ENCODE data around the gene ZSCAN12. TPM values are rescaled to one million over a fixed set of nuclear protein-coding genes. Genes with fewer than 3 reads are reported as not detected.
A peak's percentile ranks its signal among the peaks of the same experiment; 100 is the strongest.

Gene ZSCAN12
- total RNA-seq, 2 donors from 2014 or later: 2.1 to 3.4 TPM

DNA sequence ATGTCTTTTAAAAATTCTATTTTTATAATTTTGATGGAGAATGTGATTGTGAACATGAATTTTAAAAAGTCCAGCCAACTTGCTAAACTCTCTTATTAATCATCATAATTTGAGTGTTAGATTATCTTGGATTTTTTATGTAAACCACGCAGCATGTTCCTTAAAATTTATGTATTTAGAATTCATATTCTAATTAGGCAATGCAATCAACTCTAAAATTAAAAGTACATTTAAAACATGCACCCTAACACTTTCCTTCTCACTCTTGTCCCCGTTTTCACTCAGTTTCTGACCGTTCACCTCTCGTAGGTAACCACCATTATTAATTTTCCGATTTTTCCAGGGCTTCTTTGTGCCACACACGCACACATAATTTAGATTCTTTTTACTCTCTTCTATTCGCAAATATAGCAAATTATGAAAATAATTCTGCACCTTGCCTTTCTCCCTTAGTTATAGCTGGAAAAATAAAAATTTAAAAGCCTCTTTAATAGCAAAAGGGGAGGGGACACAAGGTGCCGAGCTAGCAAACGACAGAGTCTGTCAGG, 50.1 kb downstream of the ZSCAN12 start:
- no peaks in the 10 kb centered on the region for H3K27me3 ChIP-seq
- H3K27ac ChIP-seq: peak overlapping the region; percentile 77 to 78
- peak overlapping the region; percentile 80 to 81 for H3K4me3 ChIP-seq
- H3K9me3 ChIP-seq: no peaks in the 10 kb centered on the region
- DNase-seq (ENCODE audit: low spot score): no peak
- TF ChIP-seq, protein P1, sequence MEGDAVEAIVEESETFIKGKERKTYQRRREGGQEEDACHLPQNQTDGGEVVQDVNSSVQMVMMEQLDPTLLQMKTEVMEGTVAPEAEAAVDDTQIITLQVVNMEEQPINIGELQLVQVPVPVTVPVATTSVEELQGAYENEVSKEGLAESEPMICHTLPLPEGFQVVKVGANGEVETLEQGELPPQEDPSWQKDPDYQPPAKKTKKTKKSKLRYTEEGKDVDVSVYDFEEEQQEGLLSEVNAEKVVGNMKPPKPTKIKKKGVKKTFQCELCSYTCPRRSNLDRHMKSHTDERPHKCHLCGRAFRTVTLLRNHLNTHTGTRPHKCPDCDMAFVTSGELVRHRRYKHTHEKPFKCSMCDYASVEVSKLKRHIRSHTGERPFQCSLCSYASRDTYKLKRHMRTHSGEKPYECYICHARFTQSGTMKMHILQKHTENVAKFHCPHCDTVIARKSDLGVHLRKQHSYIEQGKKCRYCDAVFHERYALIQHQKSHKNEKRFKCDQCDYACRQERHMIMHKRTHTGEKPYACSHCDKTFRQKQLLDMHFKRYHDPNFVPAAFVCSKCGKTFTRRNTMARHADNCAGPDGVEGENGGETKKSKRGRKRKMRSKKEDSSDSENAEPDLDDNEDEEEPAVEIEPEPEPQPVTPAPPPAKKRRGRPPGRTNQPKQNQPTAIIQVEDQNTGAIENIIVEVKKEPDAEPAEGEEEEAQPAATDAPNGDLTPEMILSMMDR (IDR thresholded peaks at IDR 0.05): no peak
- H3K4me1 ChIP-seq: peaks cover 0 to 15% of the 10 kb centered on the region in 2 donors
- H3K36me3 ChIP-seq: no peaks in the 10 kb centered on the region

DNA sequence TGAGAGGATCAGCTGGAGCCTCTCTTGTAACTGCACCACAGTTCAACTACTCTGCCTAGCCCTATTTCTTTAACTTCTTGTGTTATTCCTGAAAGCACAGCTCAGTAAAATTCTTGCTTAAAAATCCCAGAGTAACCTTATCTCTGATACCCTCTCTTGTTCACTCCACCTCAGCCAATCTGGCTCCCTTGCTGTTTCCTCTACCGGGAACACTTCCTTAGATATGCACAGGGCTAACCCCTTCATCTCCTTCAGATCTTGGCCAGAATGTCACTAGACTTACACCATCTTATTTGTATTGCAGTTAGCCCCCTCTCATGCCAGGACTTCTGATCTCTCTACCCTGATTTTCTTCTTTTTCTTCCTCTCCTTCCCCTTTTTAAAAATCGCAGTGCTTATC, 52.4 kb downstream of the ZSCAN12 start:
- no peak overlapping the region for H3K27ac ChIP-seq
- no peaks in the 10 kb centered on the region for H3K27me3 ChIP-seq
- H3K4me1 ChIP-seq: peaks cover 0 to 11% of the 10 kb centered on the region in 2 donors
- DNase-seq (ENCODE audit: low spot score): no peak
- no peak overlapping the region for H3K4me3 ChIP-seq
- no peaks in the 10 kb centered on the region for H3K9me3 ChIP-seq
- H3K36me3 ChIP-seq: no peaks in the 10 kb centered on the region
- TF ChIP-seq, protein P1 (IDR thresholded peaks at IDR 0.05): no peak

DNA sequence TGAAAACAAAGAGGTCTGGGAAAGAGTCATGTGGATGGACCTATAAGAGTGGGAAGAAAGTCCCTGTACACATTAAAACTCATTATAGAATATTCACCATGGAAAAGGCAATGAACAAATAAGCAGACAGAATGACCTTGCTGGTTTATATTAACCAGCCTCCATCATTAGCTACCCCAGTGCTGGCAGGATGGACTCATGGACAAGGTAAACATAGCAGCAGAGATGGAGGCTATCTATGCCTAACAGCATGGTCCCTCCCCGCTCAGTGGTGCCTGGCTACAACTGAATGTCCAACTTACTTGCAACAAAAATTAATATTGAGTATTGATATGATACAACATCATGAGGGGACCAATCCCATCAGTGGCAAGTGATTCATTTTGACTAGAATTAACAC, 54.3 kb downstream of the ZSCAN12 start:
- Histone ChIP-seq H3K9me3 (no peaks in the 10 kb centered on the region), H3K27ac (no peak overlapping the region), H3K36me3 (no peaks in the 10 kb centered on the region), H3K4me1 (no peaks in the 10 kb centered on the region), H3K4me3 (no peak overlapping the region), H3K27me3 (no peaks in the 10 kb centered on the region)
- DNase-seq (ENCODE audit: low spot score): no peak
- TF ChIP-seq, protein P1 (IDR thresholded peaks at IDR 0.05): no peak

DNA sequence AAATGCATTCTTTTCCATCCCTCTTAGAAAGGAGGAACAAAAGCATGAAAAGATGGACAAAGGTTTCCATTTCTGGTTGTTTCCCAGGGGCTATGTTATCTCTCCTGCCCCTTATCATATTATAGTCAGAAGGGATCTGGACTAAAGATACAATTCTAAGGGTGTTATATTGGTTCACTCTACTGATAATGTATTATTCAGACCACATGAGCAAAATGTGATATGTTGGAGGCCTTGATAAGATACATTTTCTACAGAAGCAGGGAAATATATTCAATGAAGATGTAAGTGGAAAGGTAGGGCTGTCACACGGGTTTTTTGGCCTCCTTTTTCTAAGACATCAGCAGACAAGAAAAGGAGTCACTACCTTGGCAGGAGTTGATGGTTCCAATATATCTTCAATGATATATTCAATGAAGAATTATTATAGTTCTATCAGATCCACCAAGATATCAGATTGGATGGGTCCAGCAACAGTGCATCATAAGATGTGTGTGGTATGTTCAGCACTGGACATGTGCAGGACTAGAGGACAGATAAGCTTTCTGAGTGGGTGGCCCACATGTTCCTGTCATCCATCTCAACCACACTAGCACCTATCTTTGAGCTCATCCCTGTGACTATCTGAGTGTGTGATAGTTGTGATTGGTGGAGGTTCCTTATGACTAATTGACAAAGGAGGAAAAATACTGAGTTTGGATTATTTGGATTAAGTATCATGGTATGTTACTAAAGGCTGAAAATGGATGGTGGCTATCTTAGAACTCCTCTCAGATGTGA, 55.5 kb downstream of the ZSCAN12 start:
- no peaks in the 10 kb centered on the region for H3K4me1 ChIP-seq
- H3K27me3 ChIP-seq: no peaks in the 10 kb centered on the region
- no peak overlapping the region for H3K4me3 ChIP-seq
- H3K36me3 ChIP-seq: no peaks in the 10 kb centered on the region
- DNase-seq (ENCODE audit: low spot score): no peak
- no peak overlapping the region for H3K27ac ChIP-seq
- H3K9me3 ChIP-seq: no peaks in the 10 kb centered on the region
- TF ChIP-seq, protein P1 (IDR thresholded peaks at IDR 0.05): no peak

DNA sequence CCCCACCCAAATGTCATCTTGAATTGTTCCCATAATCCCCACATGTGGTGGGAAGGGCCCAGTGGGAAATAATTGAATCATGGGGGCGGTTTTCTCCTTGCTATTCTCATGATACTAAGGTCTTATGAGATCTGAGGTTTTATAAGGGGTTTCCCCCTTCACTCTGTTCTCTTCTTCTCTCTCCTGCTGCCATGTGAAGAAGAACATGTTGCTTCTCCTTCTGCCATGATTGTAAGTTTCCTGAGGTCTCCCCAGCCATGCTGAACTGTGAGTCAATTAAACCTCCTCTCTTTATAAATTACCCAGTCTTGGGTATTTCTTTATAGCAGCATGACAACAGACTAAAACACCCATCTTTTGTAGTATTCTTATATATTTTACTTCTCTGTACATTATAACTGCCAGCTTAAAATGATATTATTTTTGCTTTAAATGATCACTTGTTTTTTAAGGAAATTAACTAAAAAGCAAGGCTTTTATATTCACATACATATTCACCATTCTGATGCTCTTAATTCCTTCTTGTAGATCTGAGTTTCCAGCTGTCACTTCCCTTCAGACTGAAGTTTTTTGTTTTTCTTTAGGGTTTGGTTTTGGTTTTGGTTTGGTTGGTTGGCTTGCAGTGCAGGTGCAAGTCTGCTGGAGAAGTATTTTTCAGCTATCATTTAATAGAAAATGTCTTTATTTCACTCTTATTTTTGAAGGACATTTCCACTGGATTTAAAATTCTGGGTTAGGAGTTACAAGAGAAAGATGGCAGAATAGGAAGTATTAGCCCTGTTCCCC, 59.0 kb downstream of the ZSCAN12 start:
- H3K36me3 ChIP-seq: no peaks in the 10 kb centered on the region
- no peak overlapping the region for H3K27ac ChIP-seq
- no peaks in the 10 kb centered on the region for H3K27me3 ChIP-seq
- TF ChIP-seq, protein P1 (IDR thresholded peaks at IDR 0.05): no peak
- H3K4me1 ChIP-seq: peaks cover 0 to 9% of the 10 kb centered on the region in 2 donors
- no peak overlapping the region for H3K4me3 ChIP-seq
- H3K9me3 ChIP-seq: no peaks in the 10 kb centered on the region
- no peak for DNase-seq (ENCODE audit: low spot score)

Data from right atrium auricular region (tissue), 2 donors.